Activated CD8-positive, alpha-beta memory T cell treated with anti-CD3 and anti-CD28 coated beads, Interleukin-2, amount 50 U/mL, for 4 hours (primary cell): ENCODE results near the gene SYDE1.
"Not testable (repeated sequence)": the region's sequence is repeated elsewhere in the genome, so short reads cannot be mapped to it uniquely, and the experiment has no call there.

ENCODE experiments used
- DNase-seq: peaks from one replicate; pipeline ENCODE4 v3.0.0-alpha.2; 2020

The SYDE1 gene

GRCh38 chr19:15107061-15108010 is at the start of gene SYDE1:
Gene SYDE1 (plus strand): TSS chr19:15107401. CDS start chr19:15107434, 33 bp downstream.
- DNase-seq = no peak

- no peak for DNase-seq
These were observed 45.2 kb upstream of the SYDE1 start for GRCh38 chr19:15062036-15062435.

GRCh38 chr19:15070386-15070785 is 36.8 kb upstream of the SYDE1 start:
- DNase-seq = not testable (repeated sequence)

GRCh38 chr19:15072930-15073647 is 34.1 kb upstream of the SYDE1 start:
- DNase-seq = no peak

- no peak for DNase-seq
These were observed 32.8 kb upstream of the SYDE1 start for GRCh38 chr19:15074371-15074770.

- DNase-seq = no peak
These were observed 31.4 kb upstream of the SYDE1 start for GRCh38 chr19:15075806-15076205.

GRCh38 chr19:15080002-15080401 is 27.2 kb upstream of the SYDE1 start:
- not testable (repeated sequence) for DNase-seq

- DNase-seq = no peak
These were observed 25.3 kb upstream of the SYDE1 start, which contains the start of gene OR1I1 for GRCh38 chr19:15081911-15082310. Gene OR1I1 (plus strand): TSS chr19:15082211. CDS start chr19:15087066, 4,855 bp downstream.

GRCh38 chr19:15087182-15087581 is 20.0 kb upstream of the SYDE1 start:
- DNase-seq = no peak

GRCh38 chr19:15091918-15092753 is 15.1 kb upstream of the SYDE1 start:
- DNase-seq = no peak

GRCh38 chr19:15093001-15093400 is 14.2 kb upstream of the SYDE1 start:
- no peak for DNase-seq

GRCh38 chr19:15096223-15096622 is 11.0 kb upstream of the SYDE1 start:
- DNase-seq = no peak

GRCh38 chr19:15097980-15098379 is 9.2 kb upstream of the SYDE1 start:
- DNase-seq = not testable (repeated sequence)

- no peak for DNase-seq
These were observed 8.7 kb upstream of the SYDE1 start for GRCh38 chr19:15098460-15098859.

- no peak for DNase-seq
These were observed 8.1 kb upstream of the SYDE1 start for GRCh38 chr19:15099017-15099582.

GRCh38 chr19:15101479-15102082 is 5.6 kb upstream of the SYDE1 start:
- peak; percentile 62 for DNase-seq

GRCh38 chr19:15104003-15104402 is 3.2 kb upstream of the SYDE1 start:
- DNase-seq = no peak

- DNase-seq = no peak
These were observed 2.8 kb upstream of the SYDE1 start for GRCh38 chr19:15104411-15104810.

- DNase-seq = no peak
These were observed 2.2 kb upstream of the SYDE1 start for GRCh38 chr19:15105044-15105443.

GRCh38 chr19:15108145-15108844 is 1.1 kb downstream of the SYDE1 start:
- no peak for DNase-seq
